Naive B cell (primary cell): ENCODE results near the gene LRRC52. TPM values are rescaled to one million over a fixed set of nuclear protein-coding genes. Genes with fewer than 3 reads are reported as not detected.
"Not testable (repeated sequence)": the region's sequence is repeated elsewhere in the genome, so short reads cannot be mapped to it uniquely, and the experiment has no call there.

ENCODE experiments used
- ATAC-seq, 2 donors: fragments of 150-1000 bp; cut with Tn5 transposase; 2 replicates each; pipeline ENCODE4 v1.10.0; 2021; ENCODE audit warnings: low read depth in 2 of 2, mild to moderate bottlenecking in 2 of 2, moderate library complexity in 2 of 2
- DNase-seq: peaks from one replicate; pipeline ENCODE4 v3.0.0; 2022
- H3K27ac Mint-ChIP-seq, 6 donors: one replicate each; pipeline ENCODE4 v1.8.0; 2020 to 2022; ENCODE audit warnings: mild to moderate bottlenecking in 6 of 6, mixed read lengths in 6 of 6, moderate library complexity in 5 of 6, inconsistent platforms in 2 of 6
- H3K27me3 Mint-ChIP-seq, 3 donors: one replicate each; pipeline ENCODE4 v1.8.0; 2021 to 2022; ENCODE audit warnings: mixed read lengths in 3 of 3, mild to moderate bottlenecking in 1 of 3
- H3K36me3 Mint-ChIP-seq, 2 donors: one replicate each; pipeline ENCODE4 v1.8.0; 2020 to 2022; ENCODE audit warnings: mixed read lengths in 2 of 2, inconsistent platforms in 1 of 2, mild to moderate bottlenecking in 1 of 2
- H3K4me1 Mint-ChIP-seq, 3 donors: one replicate each; pipeline ENCODE4 v1.8.0; 2020 to 2022; ENCODE audit warnings: mixed read lengths in 3 of 3, inconsistent platforms in 1 of 3, mild to moderate bottlenecking in 1 of 3, moderate library complexity in 1 of 3
- H3K4me3 Mint-ChIP-seq, 8 donors: one replicate each; pipeline ENCODE4 v1.8.0; 2020 to 2022; ENCODE audit warnings: mild to moderate bottlenecking in 8 of 8, mixed read lengths in 8 of 8, moderate library complexity in 8 of 8, inconsistent platforms in 2 of 8
- H3K9me3 Mint-ChIP-seq, 7 donors: one replicate each; pipeline ENCODE4 v1.8.0; 2020 to 2022; ENCODE audit warnings: mixed read lengths in 7 of 7, mild to moderate bottlenecking in 5 of 7, inconsistent platforms in 2 of 7, moderate library complexity in 1 of 7
- polyA plus RNA-seq, 6 donors: library from polyadenylated mRNA; unstranded; fragments of 300-500 nt; fragmentation: Illumina TruSeq; gene quantifications; one replicate each; pipeline ENCODE4 v1.2.3, GENCODE V29; 2021; ENCODE audit warnings: low read depth in 6 of 6

The LRRC52 gene
- polyA plus RNA-seq, 6 donors from 2014 or later = not detected

DNA sequence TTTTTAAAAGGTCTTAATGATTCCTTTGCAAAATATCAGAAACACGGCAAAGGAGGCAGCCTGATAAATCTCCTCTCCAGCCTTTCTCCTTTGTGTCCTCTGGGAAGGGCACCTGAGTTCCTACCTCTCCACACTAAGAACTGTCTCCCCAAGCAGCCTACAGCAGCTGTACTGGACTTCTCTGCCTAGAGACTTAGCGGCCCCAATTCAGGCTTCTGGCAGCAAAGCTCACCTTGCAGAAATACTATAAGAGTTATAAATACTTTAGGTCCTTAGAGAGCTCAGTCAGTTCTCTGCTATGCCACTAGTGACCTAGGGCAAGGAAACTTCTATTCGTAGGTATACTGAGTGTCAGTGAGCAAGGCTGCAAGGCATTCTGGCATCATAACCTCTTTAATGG is 33.9 kb downstream of the LRRC52 start:
- no peak for ATAC-seq
- no peak overlapping the region for H3K27ac Mint-ChIP-seq
- H3K27me3 Mint-ChIP-seq = peaks cover 23 to 40% (median 28%) of the 10 kb centered on the region in 3 donors
- no peaks in the 10 kb centered on the region for H3K4me1 Mint-ChIP-seq
- H3K36me3 Mint-ChIP-seq = no peaks in the 10 kb centered on the region
- DNase-seq = no peak
- no peaks in the 10 kb centered on the region for H3K9me3 Mint-ChIP-seq
- no peak overlapping the region for H3K4me3 Mint-ChIP-seq

DNA sequence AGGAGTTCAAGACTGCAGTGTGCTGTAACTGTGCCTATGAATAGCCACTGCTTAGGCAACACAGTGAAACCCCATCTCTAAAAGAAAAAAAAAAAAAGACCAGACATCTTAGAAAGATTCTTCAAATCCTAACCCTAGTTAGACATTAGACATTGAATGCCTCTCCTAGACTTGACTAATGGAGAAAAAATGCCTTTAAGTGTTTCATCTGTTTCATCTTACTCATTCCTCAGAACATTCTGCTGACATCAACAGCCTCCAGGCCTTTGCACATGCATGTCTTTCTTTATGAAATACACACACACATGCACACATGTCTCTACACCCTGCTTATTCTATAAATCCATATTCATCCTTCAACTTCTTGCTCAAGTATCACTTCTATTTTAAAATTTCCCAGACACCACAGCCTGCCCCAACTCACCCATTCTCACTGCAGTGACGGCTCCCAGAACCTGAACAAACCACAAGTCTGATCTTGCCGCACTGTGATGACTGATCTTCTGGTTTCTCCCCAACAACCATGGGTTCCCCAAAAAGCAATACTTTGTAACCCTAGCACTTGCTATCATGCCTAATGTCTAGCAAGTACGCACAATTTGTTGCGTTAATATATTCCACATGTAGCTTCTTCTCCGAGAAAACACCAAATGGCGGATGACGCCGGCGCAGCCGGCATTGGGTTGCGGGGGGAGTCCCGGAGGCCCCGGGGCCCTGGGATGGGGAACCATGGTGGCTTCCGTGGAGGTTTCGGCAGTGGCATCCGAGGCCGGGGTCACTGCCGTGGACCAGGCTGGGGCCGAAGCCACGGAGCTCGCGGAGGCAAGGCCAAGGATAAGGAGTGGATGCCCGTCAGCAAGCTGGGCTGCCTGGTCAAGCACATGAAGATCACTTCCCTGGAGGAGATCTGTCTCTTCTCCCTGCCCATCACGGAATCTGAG is 37.4 kb downstream of the LRRC52 start:
- H3K9me3 Mint-ChIP-seq = no peaks in the 10 kb centered on the region
- H3K4me3 Mint-ChIP-seq = no peak overlapping the region
- no peaks in the 10 kb centered on the region for H3K4me1 Mint-ChIP-seq
- ATAC-seq (no peak), DNase-seq (no peak)
- peak overlapping the region in 2 of 6 donors; percentile 1 to 39 for H3K27ac Mint-ChIP-seq
- H3K36me3 Mint-ChIP-seq = no peaks in the 10 kb centered on the region
- peaks cover 38 to 45% (median 42%) of the 10 kb centered on the region in 3 donors for H3K27me3 Mint-ChIP-seq

DNA sequence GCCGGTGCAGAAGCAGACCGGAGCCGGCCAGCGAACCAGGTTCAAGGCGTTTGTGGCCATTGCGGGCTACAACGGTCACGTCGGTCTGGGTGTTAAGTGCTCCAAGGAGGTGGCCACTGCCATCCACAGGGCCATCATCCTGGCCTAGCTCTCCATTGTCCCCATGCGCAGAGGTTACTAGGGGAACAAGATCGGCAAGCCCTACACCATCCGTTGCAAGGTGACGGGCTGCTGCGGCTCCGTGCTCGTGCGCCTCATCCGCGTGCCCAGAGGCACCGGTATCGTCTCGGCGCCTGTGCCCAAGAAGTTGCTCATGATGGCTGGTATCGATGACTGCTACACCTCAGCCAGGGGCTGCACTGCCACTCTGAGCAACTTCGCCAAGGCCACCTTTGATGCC is 38.1 kb downstream of the LRRC52 start:
- Mint-ChIP-seq H3K4me1 (no peaks in the 10 kb centered on the region), H3K27ac (peak overlapping the region in 1 of 6 donors; percentile 44), H3K9me3 (no peaks in the 10 kb centered on the region), H3K4me3 (no peak overlapping the region), H3K36me3 (no peaks in the 10 kb centered on the region), H3K27me3 (peaks cover 41 to 49% (median 48%) of the 10 kb centered on the region in 3 donors)
- DNase-seq (no peak), ATAC-seq (no peak)

DNA sequence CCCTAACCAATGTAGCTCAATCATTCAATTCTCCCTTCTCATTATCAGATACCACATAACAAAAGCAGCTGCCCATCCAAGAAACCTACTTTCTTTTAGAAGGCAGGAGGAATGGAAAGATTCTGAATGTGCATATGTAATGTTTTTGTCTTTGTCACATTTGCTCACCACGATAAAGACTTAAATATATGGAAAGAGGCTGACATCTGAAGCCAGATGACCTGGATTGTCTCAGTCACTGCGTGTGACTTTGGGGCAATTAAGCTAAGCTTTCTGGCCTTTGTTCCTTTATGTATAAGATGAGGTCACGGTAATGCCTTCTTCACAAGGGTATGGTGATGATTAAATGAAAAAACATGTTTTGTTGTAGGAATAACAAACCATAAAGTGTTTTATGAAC is 42.6 kb downstream of the LRRC52 start:
- no peaks in the 10 kb centered on the region for H3K9me3 Mint-ChIP-seq
- no peak overlapping the region for H3K4me3 Mint-ChIP-seq
- no peaks in the 10 kb centered on the region for H3K4me1 Mint-ChIP-seq
- peak overlapping the region in 1 of 6 donors; percentile 70 for H3K27ac Mint-ChIP-seq
- peaks cover 48 to 67% (median 57%) of the 10 kb centered on the region in 3 donors for H3K27me3 Mint-ChIP-seq
- ATAC-seq = no peak
- no peak for DNase-seq
- H3K36me3 Mint-ChIP-seq = no peaks in the 10 kb centered on the region

DNA sequence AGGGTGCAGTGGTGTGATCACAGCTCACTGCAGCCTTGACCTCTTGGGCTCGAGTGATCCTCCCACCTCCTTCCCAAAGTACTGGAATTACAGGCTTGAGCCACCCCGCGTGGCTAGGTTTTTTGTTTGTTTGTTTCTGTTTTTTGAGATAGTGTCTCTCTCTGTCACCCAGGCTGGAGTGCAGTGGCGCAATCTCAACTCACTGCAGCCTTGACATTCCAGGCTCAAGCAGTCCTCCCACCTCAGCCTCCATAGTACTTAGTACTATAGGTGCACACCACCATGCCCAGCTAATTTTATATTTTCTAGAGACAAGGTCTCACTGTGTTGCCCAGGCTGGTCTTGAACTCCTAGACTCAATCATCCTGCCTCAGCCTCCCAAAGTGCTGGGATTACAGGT is 47.6 kb downstream of the LRRC52 start:
- H3K27me3 Mint-ChIP-seq = peaks cover 37 to 56% (median 49%) of the 10 kb centered on the region in 3 donors
- ATAC-seq, H3K4me3 Mint-ChIP-seq, H3K9me3 Mint-ChIP-seq, H3K36me3 Mint-ChIP-seq, DNase-seq, H3K4me1 Mint-ChIP-seq: not testable (repeated sequence)
- H3K27ac Mint-ChIP-seq = peak overlapping the region in 1 of 6 donors; percentile 33

DNA sequence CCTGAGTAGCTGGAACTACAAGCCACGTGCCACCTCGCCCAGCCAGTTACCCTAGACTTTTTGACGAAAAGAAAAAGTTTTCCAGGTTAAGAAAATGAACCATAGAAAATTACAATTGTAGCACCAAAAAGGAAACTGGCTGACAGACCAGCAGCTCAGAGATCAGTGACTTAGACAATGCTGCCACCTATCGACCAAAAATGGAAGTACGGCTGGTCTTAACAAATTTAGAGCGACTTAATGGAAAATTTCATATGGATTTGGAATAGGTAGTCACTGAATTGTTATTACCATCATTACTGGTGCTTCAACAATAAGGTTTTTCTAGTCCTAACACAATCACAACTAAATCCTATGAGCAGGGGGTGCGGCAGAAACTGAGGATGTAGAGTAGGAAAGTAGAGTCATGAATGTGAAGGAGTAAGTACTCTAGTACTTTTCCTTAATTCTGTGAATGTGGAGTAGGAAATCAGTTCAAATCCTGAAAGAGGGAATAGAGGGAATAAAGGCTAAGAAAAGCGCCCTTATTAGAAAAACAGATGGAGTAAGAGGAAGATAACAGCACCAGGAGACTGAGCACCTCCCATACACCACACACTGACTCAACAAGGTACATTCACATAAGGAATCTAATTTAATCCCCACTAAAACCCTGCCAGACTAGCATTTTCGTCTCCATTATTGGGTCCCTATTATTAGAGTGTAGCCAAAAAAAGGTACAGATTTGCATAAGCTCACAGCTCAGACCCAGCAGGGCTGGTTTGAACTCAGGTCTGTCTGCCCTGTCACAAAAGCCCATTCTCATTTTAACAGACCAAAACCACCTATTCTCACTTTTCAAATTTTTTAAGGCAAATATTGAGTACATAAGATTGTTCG is 49.4 kb downstream of the LRRC52 start:
- H3K9me3 Mint-ChIP-seq = peaks cover 0 to 3% (median 0%) of the 10 kb centered on the region in 7 donors
- no peaks in the 10 kb centered on the region for H3K36me3 Mint-ChIP-seq
- peaks cover 15 to 21% (median 17%) of the 10 kb centered on the region in 3 donors for H3K4me1 Mint-ChIP-seq
- peaks cover 43 to 54% (median 52%) of the 10 kb centered on the region in 3 donors for H3K27me3 Mint-ChIP-seq
- DNase-seq = peak; percentile 66
- peak overlapping the region in 2 of 6 donors; percentile 2 to 4 for H3K27ac Mint-ChIP-seq
- peak; percentile 34 to 53 for ATAC-seq
- H3K4me3 Mint-ChIP-seq = peak overlapping the region in 1 of 8 donors; percentile 42

DNA sequence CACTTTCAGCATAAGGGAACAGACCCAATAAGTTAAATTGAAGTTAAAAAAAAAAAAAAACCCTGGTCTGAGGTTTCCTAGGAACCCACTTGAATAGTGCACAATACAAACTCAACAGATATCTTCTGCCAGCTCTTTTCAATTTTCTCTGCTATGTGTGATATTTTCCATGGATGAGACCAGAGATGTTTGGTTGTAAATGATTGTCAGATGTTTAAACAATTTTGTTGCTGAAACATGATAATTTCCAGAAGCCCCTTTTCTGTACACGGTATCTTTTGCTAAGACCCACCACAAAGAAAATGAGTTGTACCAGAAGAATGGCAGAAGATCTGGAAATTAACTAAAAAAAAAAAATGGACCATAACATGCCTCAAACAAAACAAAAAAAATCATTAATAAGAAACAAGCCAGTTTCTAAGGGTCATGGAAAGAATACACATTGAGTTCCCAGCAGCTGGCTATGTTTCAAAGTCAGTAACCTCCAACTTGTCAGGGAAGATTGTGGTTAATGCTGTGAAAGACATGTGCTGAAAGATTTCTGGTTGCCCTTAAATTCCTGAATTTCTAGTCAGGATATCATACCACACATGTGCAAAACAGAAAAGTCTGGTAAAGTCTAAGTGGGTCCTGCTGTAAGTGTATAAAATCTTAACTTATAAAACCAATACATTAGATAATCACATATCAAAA is 51.6 kb downstream of the LRRC52 start:
- Mint-ChIP-seq H3K27me3 (peaks cover 31 to 46% (median 46%) of the 10 kb centered on the region in 3 donors), H3K9me3 (peaks cover 0 to 4% (median 0%) of the 10 kb centered on the region in 7 donors), H3K27ac (no peak overlapping the region), H3K4me3 (no peak overlapping the region), H3K4me1 (peaks cover 22 to 29% (median 23%) of the 10 kb centered on the region in 3 donors), H3K36me3 (no peaks in the 10 kb centered on the region)
- ATAC-seq = no peak
- DNase-seq = no peak

DNA sequence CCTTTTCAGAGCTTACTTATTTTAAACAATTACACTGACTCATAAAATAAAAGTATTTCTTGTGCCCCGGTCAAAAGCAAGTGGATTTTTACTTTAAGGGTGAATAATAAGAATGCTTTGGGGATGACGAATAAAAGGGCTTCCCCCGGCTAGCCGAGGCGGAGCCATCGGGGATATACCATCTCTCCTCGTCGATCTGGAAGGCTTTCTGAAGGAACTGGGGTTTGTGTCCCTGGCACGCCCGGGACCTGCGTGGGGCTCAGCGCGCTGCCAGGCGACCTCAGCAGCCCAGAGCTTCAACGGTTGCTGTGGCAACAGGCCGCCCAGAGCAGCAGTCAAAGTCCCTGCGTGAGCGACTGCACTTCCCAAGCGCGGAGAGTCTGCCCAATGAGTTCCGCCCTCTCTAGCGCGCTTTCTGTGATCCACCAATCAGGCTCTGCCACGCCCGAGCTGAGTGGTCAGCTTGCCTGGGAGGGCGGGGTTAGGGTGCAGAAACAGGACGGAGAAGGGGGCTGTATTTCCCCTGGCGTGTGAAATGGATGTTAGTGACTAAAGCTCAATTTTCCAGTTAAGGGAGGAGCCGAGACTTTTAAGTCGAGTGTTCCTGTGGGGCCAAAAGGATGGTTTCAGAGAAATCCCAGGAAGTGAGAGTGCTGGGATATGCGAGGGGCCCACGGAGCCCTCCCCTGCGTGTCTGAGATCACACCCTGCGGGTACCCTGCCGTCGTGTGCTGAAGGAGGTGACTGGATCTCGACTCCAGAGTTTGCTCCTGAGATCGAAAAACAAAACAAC is 54.3 kb downstream of the LRRC52 start:
- Mint-ChIP-seq H3K4me3 (peak overlapping the region; percentile 80 to 94 (median 91)), H3K27ac (peak overlapping the region; percentile 62 to 94 (median 80)), H3K4me1 (peaks cover 19 to 31% (median 23%) of the 10 kb centered on the region in 3 donors), H3K36me3 (no peaks in the 10 kb centered on the region), H3K9me3 (peaks cover 0 to 4% (median 0%) of the 10 kb centered on the region in 7 donors), H3K27me3 (peaks cover 27 to 45% (median 36%) of the 10 kb centered on the region in 3 donors)
- DNase-seq = peak; percentile 81
- ATAC-seq = peak; percentile 96 to 97

DNA sequence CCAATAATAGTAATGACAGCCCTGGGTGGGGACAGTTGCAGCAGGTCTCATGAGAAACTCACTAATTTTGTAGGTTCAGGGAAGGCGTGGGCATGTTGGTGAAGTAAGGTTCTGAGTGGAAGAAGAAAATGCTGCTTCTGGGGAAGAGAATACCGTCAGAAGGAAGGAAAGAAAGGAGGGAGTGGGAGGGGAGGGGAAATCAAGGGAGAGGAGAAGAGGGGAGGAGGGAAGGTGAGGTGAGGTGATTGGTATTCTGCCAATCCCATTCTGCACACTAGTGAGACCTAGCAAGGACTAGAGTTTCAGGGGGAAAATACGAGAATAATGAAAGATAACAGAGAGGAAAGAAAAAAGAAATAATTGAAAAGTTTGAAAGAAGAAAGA is 54.9 kb downstream of the LRRC52 start:
- H3K4me1 Mint-ChIP-seq = peaks cover 19 to 29% (median 22%) of the 10 kb centered on the region in 3 donors
- DNase-seq (no peak), ATAC-seq (no peak)
- H3K9me3 Mint-ChIP-seq = peaks cover 0 to 4% (median 0%) of the 10 kb centered on the region in 7 donors
- peak overlapping the region; percentile 80 to 94 (median 91) for H3K4me3 Mint-ChIP-seq
- H3K36me3 Mint-ChIP-seq = no peaks in the 10 kb centered on the region
- peaks cover 23 to 40% (median 31%) of the 10 kb centered on the region in 3 donors for H3K27me3 Mint-ChIP-seq
- H3K27ac Mint-ChIP-seq = peak overlapping the region; percentile 62 to 94 (median 80)

DNA sequence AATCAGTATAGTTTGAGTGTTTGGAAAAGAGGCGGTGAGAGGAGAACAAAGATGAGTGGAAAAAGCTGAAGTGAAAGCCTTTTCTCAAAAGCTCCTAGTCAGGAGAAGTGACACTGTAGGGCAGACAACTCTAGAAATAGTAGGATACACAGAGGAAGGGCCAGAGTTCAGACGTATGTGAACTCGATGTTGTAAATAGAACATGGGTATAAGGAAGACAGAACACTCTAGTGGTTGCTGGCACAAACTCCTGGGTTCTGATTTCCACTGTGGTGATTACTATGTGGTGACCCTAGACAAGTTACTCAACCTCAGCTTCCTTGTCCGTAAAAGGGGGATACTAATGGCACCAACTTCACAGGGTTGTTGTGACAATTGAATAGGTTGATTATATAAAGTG is 57.0 kb downstream of the LRRC52 start:
- H3K27me3 Mint-ChIP-seq = peaks cover 19 to 42% (median 34%) of the 10 kb centered on the region in 3 donors

DNA sequence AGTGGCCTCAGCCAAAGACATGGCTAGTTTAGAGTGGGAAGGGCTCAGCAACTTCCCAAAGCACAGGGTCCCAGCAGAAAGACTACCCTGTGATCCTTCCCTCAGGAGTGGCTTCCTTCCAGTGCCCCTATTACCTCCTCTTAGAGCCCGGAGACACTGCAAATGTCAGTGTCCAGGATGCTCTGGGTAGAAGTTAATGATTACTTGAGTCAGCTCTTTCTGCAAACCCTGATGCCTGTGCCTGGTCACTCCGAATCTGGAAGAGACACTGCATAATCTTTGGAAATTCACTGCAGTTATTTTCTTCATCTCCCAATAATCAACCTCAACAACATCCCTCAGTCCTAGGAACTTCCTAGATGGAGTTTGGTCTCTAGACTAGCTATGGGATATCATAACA is 60.0 kb downstream of the LRRC52 start:
- H3K4me3 Mint-ChIP-seq = no peak overlapping the region
- H3K27ac Mint-ChIP-seq = no peak overlapping the region
- no peak for ATAC-seq
- DNase-seq = no peak
- no peaks in the 10 kb centered on the region for H3K36me3 Mint-ChIP-seq
- no peaks in the 10 kb centered on the region for H3K9me3 Mint-ChIP-seq
- H3K4me1 Mint-ChIP-seq = peaks cover 2 to 10% (median 5%) of the 10 kb centered on the region in 3 donors
- H3K27me3 Mint-ChIP-seq = peaks cover 17 to 31% (median 22%) of the 10 kb centered on the region in 3 donors

More for the DNA sequence above, 57.0 kb downstream of the LRRC52 start:
- DNase-seq = no peak
- Mint-ChIP-seq H3K4me1 (peaks cover 19 to 29% (median 22%) of the 10 kb centered on the region in 3 donors), H3K36me3 (no peaks in the 10 kb centered on the region), H3K4me3 (no peak overlapping the region), H3K27ac (no peak overlapping the region), H3K9me3 (peaks cover 0 to 4% (median 0%) of the 10 kb centered on the region in 7 donors)
- ATAC-seq = no peak

DNA sequence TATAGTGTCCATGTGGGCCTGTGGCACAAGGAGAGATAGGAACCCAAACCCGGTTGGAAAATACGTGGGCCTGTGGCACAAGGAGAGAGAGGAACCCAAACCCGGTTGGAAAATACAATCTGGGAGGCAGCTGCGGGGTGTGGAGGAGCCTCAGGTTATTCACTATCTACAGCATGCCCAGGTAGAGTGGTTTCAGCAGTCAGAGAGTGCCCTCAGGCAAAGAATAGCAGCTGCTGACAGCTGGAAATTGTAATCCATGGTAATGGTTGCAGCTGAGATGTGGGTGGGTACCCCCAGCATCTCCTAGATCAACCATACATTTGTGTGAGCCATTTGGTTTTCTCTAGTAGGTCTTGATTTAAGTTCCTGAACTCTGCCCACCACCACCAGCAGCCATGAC is 61.4 kb downstream of the LRRC52 start:
- Mint-ChIP-seq H3K36me3 (no peaks in the 10 kb centered on the region), H3K27me3 (peaks cover 15 to 28% (median 19%) of the 10 kb centered on the region in 3 donors), H3K4me1 (peaks cover 2 to 8% (median 5%) of the 10 kb centered on the region in 3 donors), H3K27ac (peak overlapping the region in 1 of 6 donors; percentile 72), H3K4me3 (no peak overlapping the region), H3K9me3 (no peaks in the 10 kb centered on the region)
- no peak for DNase-seq
- no peak for ATAC-seq
